OCI-LY1 (cell line): ENCODE data around the gene NR0B2.

ENCODE experiments used
- EZH2 ChIP-seq: fragments of 200-600 bp; sonication (generic), shearing (Covaris generic); IDR thresholded peaks from 2 replicates; pipeline ENCODE4 v1.8.0; 2017; ENCODE audit warnings: borderline replicate concordance, mixed run types, mild to moderate bottlenecking, antibody characterized with exemption, low read length, moderate library complexity, mixed read lengths
- TF ChIP-seq, protein P1 (sequence below): fragments of 200-600 bp; sonication (generic), shearing (Covaris generic); IDR thresholded peaks from 2 replicates; pipeline ENCODE4 v1.5.1; 2017; ENCODE audit warnings: mild to moderate bottlenecking, antibody characterized with exemption, low read length, moderate library complexity, mixed read lengths

DNA sequence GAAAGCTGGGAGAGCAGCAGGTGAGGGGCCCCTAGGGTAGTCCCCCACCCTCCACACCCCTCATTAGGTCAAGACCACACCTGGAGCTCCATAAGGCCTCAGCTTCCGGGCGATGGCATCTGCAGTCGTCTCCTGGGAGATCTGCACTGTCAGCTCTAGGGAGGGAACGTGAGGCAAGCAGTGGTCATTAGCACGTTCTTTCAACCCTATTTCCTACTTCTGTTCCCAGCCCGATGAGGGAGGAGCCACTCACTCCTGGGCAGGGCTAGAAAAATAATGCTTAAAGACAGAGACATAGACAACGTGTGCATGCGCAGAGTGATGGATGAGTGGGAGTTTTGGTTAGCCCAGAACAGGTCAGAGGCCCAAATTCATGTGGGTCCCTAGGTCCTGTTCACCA is 36.8 kb upstream of the NR0B2 start:
- TF ChIP-seq, protein P1, sequence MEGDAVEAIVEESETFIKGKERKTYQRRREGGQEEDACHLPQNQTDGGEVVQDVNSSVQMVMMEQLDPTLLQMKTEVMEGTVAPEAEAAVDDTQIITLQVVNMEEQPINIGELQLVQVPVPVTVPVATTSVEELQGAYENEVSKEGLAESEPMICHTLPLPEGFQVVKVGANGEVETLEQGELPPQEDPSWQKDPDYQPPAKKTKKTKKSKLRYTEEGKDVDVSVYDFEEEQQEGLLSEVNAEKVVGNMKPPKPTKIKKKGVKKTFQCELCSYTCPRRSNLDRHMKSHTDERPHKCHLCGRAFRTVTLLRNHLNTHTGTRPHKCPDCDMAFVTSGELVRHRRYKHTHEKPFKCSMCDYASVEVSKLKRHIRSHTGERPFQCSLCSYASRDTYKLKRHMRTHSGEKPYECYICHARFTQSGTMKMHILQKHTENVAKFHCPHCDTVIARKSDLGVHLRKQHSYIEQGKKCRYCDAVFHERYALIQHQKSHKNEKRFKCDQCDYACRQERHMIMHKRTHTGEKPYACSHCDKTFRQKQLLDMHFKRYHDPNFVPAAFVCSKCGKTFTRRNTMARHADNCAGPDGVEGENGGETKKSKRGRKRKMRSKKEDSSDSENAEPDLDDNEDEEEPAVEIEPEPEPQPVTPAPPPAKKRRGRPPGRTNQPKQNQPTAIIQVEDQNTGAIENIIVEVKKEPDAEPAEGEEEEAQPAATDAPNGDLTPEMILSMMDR = no peak
- no peak for TF ChIP-seq EZH2
